Activated CD4-positive, alpha-beta T cell treated with anti-CD3 and anti-CD28 coated beads, Interleukin-2, Interleukin-4, amounts not matched to agents 100 ng/mL and 50 ng/mL, durations not matched to agents 16 hours and 8 hours (primary cell): ENCODE data around the gene PALLD.

Source experiments
- DNase-seq: peaks from one replicate; pipeline ENCODE4 v3.0.0-alpha.2; 2020; ENCODE audit warnings: low spot score

The PALLD gene

GRCh38 chr4:168972596-168972995 is 475.7 kb downstream of the PALLD start:
- peak; percentile 50 for DNase-seq
